Hypothalamus (tissue), 51 donors: ENCODE results near the gene ITPK1.

ENCODE experiments used
- DNase-seq, 51 donors: peaks; one replicate each; lab custom pipeline; 2025; lab: John Stamatoyannopoulos, UW

ITPK1 gene

GRCh38 chr14:93033084-93033982 lies 82.4 kb downstream of the ITPK1 start:
- peak in 1 of 51 donors; percentile 40 for DNase-seq

GRCh38 chr14:93032421-93032936 lies 83.2 kb downstream of the ITPK1 start:
- DNase-seq = peak in 2 of 51 donors; percentile 22 to 32

GRCh38 chr14:93031505-93032315 lies 84.0 kb downstream of the ITPK1 start:
- no peak for DNase-seq

GRCh38 chr14:93030761-93031160 lies 85.0 kb downstream of the ITPK1 start:
- DNase-seq = no peak

- peak in 2 of 51 donors; percentile 60 to 74 for DNase-seq
Measured at GRCh38 chr14:93029911-93030508, 85.7 kb downstream of the ITPK1 start.

- DNase-seq = no peak
Measured at GRCh38 chr14:93029417-93029816, 86.3 kb downstream of the ITPK1 start.

- no peak for DNase-seq
Measured at GRCh38 chr14:93028724-93029076, 87.0 kb downstream of the ITPK1 start.

GRCh38 chr14:93027810-93028723 lies 87.7 kb downstream of the ITPK1 start:
- DNase-seq = peak in 4 of 51 donors; percentile 27 to 46 (median 38)

GRCh38 chr14:93026339-93026738 lies 89.4 kb downstream of the ITPK1 start:
- DNase-seq = no peak

- DNase-seq = no peak
Measured at GRCh38 chr14:93025055-93025454, 90.7 kb downstream of the ITPK1 start.

GRCh38 chr14:93024493-93024892 lies 91.2 kb downstream of the ITPK1 start:
- no peak for DNase-seq

GRCh38 chr14:93023802-93024434 lies 91.8 kb downstream of the ITPK1 start:
- no peak for DNase-seq

GRCh38 chr14:93023039-93023438 lies 92.7 kb downstream of the ITPK1 start:
- peak in 14 of 51 donors; percentile 23 to 62 (median 50) for DNase-seq

GRCh38 chr14:93019970-93020369 lies 95.8 kb downstream of the ITPK1 start:
- DNase-seq = peak in 45 of 51 donors; percentile 23 to 93 (median 75)

GRCh38 chr14:93019367-93019843 lies 96.3 kb downstream of the ITPK1 start:
- DNase-seq = peak in 21 of 51 donors; percentile 24 to 73 (median 47)

- DNase-seq = no peak
Measured at GRCh38 chr14:93018366-93018765, 97.4 kb downstream of the ITPK1 start.

GRCh38 chr14:93017898-93018297 lies 97.8 kb downstream of the ITPK1 start:
- DNase-seq = no peak

GRCh38 chr14:93017301-93017797 lies 98.4 kb downstream of the ITPK1 start:
- peak in 13 of 51 donors; percentile 21 to 46 (median 38) for DNase-seq

GRCh38 chr14:93016275-93016845 lies 99.4 kb downstream of the ITPK1 start:
- no peak for DNase-seq
